Keratinocyte (primary cell): ENCODE data around the gene STAM2. TPM values are rescaled to one million over a fixed set of nuclear protein-coding genes. Genes with fewer than 3 reads are reported as not detected.

Source experiments
- DNase-seq: peaks from one replicate; pipeline ENCODE4 v3.0.0-alpha.2; 2011; ENCODE audit warnings: low read depth, missing footprints, low spot score
- FAIRE-seq: peaks from 2 replicates; lab custom pipeline; 2011; peaks lifted over from hg19 to GRCh38; lab: Jason Lieb, UNC
- H2AFZ ChIP-seq: 2 replicates; pipeline ENCODE4 v1.6.0; 2012; ENCODE audit warnings: low read length, control low read depth, inconsistent platforms; ENCODE audit not compliant: control insufficient read depth
- H3K27ac ChIP-seq: 2 replicates; pipeline ENCODE4 v1.5.1; 2011; ENCODE audit warnings: low read length; ENCODE audit not compliant: control insufficient read depth, insufficient read depth
- H3K27me3 ChIP-seq: 3 replicates; pipeline ENCODE4 v1.6.0; 2011; ENCODE audit warnings: low read length; ENCODE audit not compliant: control insufficient read depth, insufficient read depth; ENCODE audit errors: extremely low read depth
- H3K36me3 ChIP-seq, 2 experiments: 2 replicates in 1 of 2; 3 replicates in 1 of 2; pipeline ENCODE4 v1.5.1; 2011; ENCODE audit warnings: low read length in 2 of 2, mild to moderate bottlenecking in 1 of 2; ENCODE audit not compliant: control insufficient read depth in 2 of 2, insufficient read depth in 2 of 2; ENCODE audit errors: extremely low read depth in 1 of 2
- H3K4me1 ChIP-seq: 3 replicates; pipeline ENCODE4 v1.5.1; 2011; ENCODE audit warnings: low read length; ENCODE audit not compliant: control insufficient read depth, insufficient read depth; ENCODE audit errors: extremely low read depth
- H3K4me2 ChIP-seq: 3 replicates; pipeline ENCODE4 v1.6.0; 2011; ENCODE audit warnings: low read depth, low read length; ENCODE audit not compliant: control insufficient read depth, insufficient read depth; ENCODE audit errors: extremely low read depth
- H3K4me3 ChIP-seq, 3 experiments: fragments of 200-600 bp in 1 of 3; sonication (generic) in 1 of 3; 2 replicates in 2 of 3; 3 replicates in 1 of 3; pipeline ENCODE4 v1.5.1; 2011 to 2016; ENCODE audit warnings: low read length in 3 of 3, mild to moderate bottlenecking in 3 of 3, control low read depth in 2 of 3, inconsistent platforms in 1 of 3, low read depth in 1 of 3, mixed read lengths in 1 of 3, mixed run types in 1 of 3, moderate library complexity in 1 of 3; ENCODE audit not compliant: control insufficient read depth in 2 of 3, insufficient read depth in 2 of 3; ENCODE audit errors: extremely low read depth in 1 of 3
- H3K79me2 ChIP-seq: 2 replicates; pipeline ENCODE4 v1.6.0; 2012; ENCODE audit warnings: low read length; ENCODE audit not compliant: control insufficient read depth, insufficient read depth
- H3K9ac ChIP-seq: 3 replicates; pipeline ENCODE4 v1.6.0; 2011; ENCODE audit warnings: low read length; ENCODE audit not compliant: control insufficient read depth, insufficient read depth; ENCODE audit errors: extremely low read depth
- H3K9me1 ChIP-seq: 3 replicates; pipeline ENCODE4 v1.6.0; 2011; ENCODE audit warnings: low read length; ENCODE audit not compliant: control insufficient read depth, insufficient read depth; ENCODE audit errors: extremely low read depth
- H3K9me3 ChIP-seq: 2 replicates; pipeline ENCODE4 v1.5.1; 2012; ENCODE audit warnings: low read depth, low read length; ENCODE audit not compliant: control insufficient read depth
- H4K20me1 ChIP-seq: 3 replicates; pipeline ENCODE4 v1.6.0; 2011; ENCODE audit warnings: low read length; ENCODE audit not compliant: control insufficient read depth, insufficient read depth; ENCODE audit errors: extremely low read depth
- CTCF ChIP-seq, 3 experiments: IDR thresholded peaks in 1 of 3; conservative IDR thresholded peaks in 1 of 3; optimal IDR thresholded peaks in 1 of 3; 2 replicates in 2 of 3; 3 replicates in 1 of 3; pipeline versions ENCODE3 to v1.5.1; 2011; ENCODE audit warnings: low read length in 3 of 3, mild to moderate bottlenecking in 3 of 3, moderate library complexity in 2 of 3, control low read depth in 1 of 3, inconsistent platforms in 1 of 3; ENCODE audit not compliant: insufficient read depth in 2 of 3; ENCODE audit errors: extremely low read depth in 1 of 3
- EZH2 ChIP-seq: IDR thresholded peaks from one replicate; pipeline ENCODE4 v1.6.1; 2012; ENCODE audit warnings: inconsistent platforms, mild to moderate bottlenecking, low read length, moderate library complexity
- dilution Hi-C: fragments of 300-500 bp; cut with MboI; formaldehyde crosslinking; loops from one replicate; pipeline ENCODE4 v1.7.0; 2020; ENCODE audit warnings: low sequenced_read_pairs; ENCODE audit not compliant: extremely low pct_ligation_motif_present
- polyA plus RNA-seq, 5 experiments: library from polyadenylated mRNA; depleted of rRNA in 3 of 5; stranded (reverse) in 3 of 5; stranded (forward) in 1 of 5; unstranded in 1 of 5; fragments of >200 nt; gene quantifications; 1 replicate in 1 of 5; 2 replicates in 3 of 5; 3 replicates in 1 of 5; pipeline versions ENCODE4 v1.2.1 to v1.2.3, GENCODE V29; 2011 to 2012; ENCODE audit warnings: missing spikeins in 2 of 5, low read depth in 1 of 5, low replicate concordance in 1 of 5

The STAM2 gene
- polyA plus RNA-seq, 1 donor (not counting 4 experiments of a cell fraction or from before 2014, with no cell fraction given): 20.7 TPM

DNA sequence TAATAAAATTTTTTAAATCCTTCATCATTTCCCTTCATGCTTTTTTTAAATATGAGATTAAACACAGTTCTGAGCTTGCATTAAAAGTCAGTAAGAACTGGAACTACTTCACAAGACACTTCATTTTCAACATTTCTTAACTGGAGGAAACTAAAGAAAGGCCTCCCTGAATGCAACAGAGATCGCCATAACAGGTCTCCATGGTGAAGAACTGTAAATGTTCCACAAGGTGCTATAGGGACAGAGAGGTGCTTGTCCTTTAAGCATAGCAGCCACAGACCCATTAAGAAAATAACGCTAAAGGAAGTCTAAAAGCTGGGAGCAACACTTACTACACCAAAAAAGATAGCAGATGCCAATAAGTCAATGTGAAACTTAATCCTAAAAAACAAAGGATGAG, 8.5 kb downstream of the STAM2 start:
- dilution Hi-C loops: no loop called here
- FAIRE-seq (no peak), DNase-seq (no peak)
- Histone ChIP-seq H3K4me2 (peak overlapping the region; percentile 27), H3K27me3 (no peaks in the 10 kb centered on the region), H3K9me1 (no peaks in the 10 kb centered on the region), H3K36me3 (no peaks in the 10 kb centered on the region), H3K9me3 (no peaks in the 10 kb centered on the region), H3K4me1 (peaks cover 12% of the 10 kb centered on the region), H3K9ac (no peak overlapping the region), H3K27ac (no peak overlapping the region), H4K20me1 (no peaks in the 10 kb centered on the region), H2AFZ (no peak overlapping the region), H3K4me3 (no peak overlapping the region), H3K79me2 (peaks cover 70% of the 10 kb centered on the region)
- no peak for TF ChIP-seq CTCF (optimal IDR thresholded peaks at IDR 0.05 in 1 of 3, IDR thresholded peaks at IDR 0.05 in 1 of 3, conservative IDR thresholded peaks at IDR 0.05 in 1 of 3; ENCODE audit: extremely low read depth in 1 of 3, insufficient read depth in 2 of 3, low read length in 3 of 3)

DNA sequence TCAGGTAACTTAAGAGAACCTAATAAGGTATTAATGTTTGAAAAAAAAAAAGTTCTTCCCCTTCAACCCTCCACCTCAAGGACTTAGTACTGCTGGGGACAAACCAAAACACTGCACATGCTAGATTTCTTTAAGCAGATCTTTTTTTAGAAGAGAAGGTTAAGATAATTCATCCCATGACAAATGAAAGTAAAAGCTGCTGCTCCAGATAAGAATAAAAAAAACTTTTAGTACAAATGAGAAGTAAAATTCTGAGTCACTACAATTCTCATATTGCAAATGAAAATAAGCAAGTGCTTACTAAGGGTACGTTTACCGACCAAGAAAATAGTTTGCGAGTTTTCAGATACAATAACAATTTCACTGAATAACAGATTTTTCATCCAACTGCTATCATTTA, 8.9 kb downstream of the STAM2 start:
- dilution Hi-C loops: no loop called here
- H3K4me2 ChIP-seq: no peak overlapping the region
- H3K4me3 ChIP-seq: no peak overlapping the region
- H3K36me3 ChIP-seq: no peaks in the 10 kb centered on the region
- H3K27ac ChIP-seq: no peak overlapping the region
- no peaks in the 10 kb centered on the region for H3K9me1 ChIP-seq
- peaks cover 72% of the 10 kb centered on the region for H3K79me2 ChIP-seq
- no peaks in the 10 kb centered on the region for H4K20me1 ChIP-seq
- FAIRE-seq (no peak), DNase-seq (no peak)
- H3K27me3 ChIP-seq: no peaks in the 10 kb centered on the region
- no peak overlapping the region for H3K9ac ChIP-seq
- no peak overlapping the region for H2AFZ ChIP-seq
- peaks cover 8% of the 10 kb centered on the region for H3K4me1 ChIP-seq
- no peaks in the 10 kb centered on the region for H3K9me3 ChIP-seq
- no peak for TF ChIP-seq EZH2
- TF ChIP-seq CTCF (optimal IDR thresholded peaks at IDR 0.05 in 1 of 3, IDR thresholded peaks at IDR 0.05 in 1 of 3, conservative IDR thresholded peaks at IDR 0.05 in 1 of 3; ENCODE audit: extremely low read depth in 1 of 3, insufficient read depth in 2 of 3, low read length in 3 of 3): no peak
